ENCODE data around the gene GJB6. TPM values are rescaled to one million over a fixed set of nuclear protein-coding genes. Genes with fewer than 3 reads are reported as not detected.
A peak's percentile ranks its signal among the peaks of the same experiment; 100 is the strongest.

Gene GJB6
- total RNA-seq, 4 donors from 2014 or later, result not detected

DNA sequence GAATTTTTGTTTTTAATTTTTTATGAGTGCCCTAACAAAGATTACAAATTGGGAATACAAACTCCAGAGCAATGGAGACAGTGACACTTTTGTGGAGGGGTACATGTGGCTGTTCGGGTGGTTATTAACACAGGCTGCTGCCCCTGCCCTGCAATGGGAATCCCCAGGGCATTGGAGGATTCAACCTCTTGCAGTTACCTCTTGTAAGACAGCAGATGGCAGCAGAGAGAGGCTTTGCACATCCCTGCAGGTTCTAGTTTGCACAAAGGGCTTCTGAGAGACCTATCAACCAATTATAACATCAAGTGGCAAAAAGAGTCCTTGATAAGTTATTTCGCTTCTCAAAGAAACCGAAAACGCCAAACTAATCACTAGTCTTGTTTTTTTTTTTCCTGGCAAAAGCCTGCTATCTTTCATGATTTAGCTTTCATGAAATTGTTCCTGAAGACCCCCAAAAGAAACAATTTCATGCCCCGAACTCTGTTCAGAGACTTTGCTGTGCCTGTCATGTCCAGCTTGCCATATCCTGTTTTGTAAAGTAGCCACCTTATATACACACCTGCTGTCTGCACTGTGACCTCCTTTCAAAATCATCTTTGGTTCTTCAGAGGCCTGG, 49.8 kb downstream of the GJB6 start:
- Histone ChIP-seq H3K27ac (no peak overlapping the region), H3K4me3 (no peak overlapping the region), H3K27me3 (no peaks in the 10 kb centered on the region), H3K36me3 (no peaks in the 10 kb centered on the region), H3K9me3 (no peaks in the 10 kb centered on the region), H3K4me1 (no peaks in the 10 kb centered on the region)
- TF ChIP-seq, protein P1, sequence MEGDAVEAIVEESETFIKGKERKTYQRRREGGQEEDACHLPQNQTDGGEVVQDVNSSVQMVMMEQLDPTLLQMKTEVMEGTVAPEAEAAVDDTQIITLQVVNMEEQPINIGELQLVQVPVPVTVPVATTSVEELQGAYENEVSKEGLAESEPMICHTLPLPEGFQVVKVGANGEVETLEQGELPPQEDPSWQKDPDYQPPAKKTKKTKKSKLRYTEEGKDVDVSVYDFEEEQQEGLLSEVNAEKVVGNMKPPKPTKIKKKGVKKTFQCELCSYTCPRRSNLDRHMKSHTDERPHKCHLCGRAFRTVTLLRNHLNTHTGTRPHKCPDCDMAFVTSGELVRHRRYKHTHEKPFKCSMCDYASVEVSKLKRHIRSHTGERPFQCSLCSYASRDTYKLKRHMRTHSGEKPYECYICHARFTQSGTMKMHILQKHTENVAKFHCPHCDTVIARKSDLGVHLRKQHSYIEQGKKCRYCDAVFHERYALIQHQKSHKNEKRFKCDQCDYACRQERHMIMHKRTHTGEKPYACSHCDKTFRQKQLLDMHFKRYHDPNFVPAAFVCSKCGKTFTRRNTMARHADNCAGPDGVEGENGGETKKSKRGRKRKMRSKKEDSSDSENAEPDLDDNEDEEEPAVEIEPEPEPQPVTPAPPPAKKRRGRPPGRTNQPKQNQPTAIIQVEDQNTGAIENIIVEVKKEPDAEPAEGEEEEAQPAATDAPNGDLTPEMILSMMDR (IDR thresholded peaks at IDR 0.05), result peak in 5 of 6 experiments; percentile 33 to 81 (median 78)
- TF ChIP-seq POLR2A (IDR thresholded peaks at IDR 0.05), result no peak
- DNase-seq, result peak in 1 of 3 donors; percentile 80

DNA sequence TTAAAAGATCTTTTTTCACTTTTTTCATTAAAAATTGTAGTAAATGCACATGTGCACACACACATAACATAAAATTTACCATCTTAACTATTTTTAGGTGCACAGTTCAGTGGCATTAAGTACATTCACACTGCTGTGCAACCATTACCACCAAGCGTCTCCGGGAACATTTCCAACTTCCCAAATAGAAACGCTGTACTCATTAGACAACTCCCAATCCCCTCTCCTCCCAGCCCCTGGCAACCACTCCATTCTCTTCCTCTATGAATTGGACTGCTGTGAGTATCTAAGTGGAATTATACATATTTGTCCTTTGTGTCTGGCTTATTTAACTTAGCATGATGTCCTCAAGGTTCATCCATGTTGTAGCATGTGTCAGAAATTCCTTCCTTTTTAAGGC, 50.9 kb downstream of the GJB6 start:
- Histone ChIP-seq H3K27me3 (no peaks in the 10 kb centered on the region), H3K9me3 (no peaks in the 10 kb centered on the region)
- DNase-seq, result no peak

DNA sequence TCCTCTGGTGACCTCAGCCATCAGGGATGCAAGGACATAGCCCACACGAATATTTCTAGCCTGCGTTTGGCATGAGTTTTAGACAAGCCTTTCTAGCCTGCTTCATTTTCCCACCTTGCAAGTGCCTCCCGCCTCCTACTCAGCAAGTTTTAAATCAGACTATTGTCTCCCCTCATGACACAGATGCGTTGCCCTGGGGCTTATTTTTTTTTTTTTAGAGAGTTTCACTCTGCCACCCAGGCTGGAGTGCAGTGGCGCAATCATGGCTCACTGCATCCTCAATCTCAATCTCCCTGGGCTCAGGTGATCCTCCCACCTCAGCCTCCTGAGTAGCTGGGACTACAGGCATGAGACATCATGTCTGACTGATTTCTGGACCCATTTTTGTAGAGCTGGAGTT, 54.0 kb downstream of the GJB6 start:
- Histone ChIP-seq H3K36me3 (no peaks in the 10 kb centered on the region), H3K27me3 (no peaks in the 10 kb centered on the region), H3K9me3 (no peaks in the 10 kb centered on the region), H3K4me3 (no peak overlapping the region), H3K27ac (no peak overlapping the region), H3K4me1 (no peaks in the 10 kb centered on the region)
- no peak for DNase-seq
- TF ChIP-seq POLR2A (IDR thresholded peaks at IDR 0.05), result no peak

More for the DNA sequence above, 50.9 kb downstream of the GJB6 start:
- H3K4me1 ChIP-seq, result no peaks in the 10 kb centered on the region
- H3K4me3 ChIP-seq, result no peak overlapping the region
- no peaks in the 10 kb centered on the region for H3K36me3 ChIP-seq
- H3K27ac ChIP-seq, result no peak overlapping the region
- TF ChIP-seq, protein P1 (IDR thresholded peaks at IDR 0.05), result no peak
- TF ChIP-seq POLR2A (IDR thresholded peaks at IDR 0.05), result no peak

DNA sequence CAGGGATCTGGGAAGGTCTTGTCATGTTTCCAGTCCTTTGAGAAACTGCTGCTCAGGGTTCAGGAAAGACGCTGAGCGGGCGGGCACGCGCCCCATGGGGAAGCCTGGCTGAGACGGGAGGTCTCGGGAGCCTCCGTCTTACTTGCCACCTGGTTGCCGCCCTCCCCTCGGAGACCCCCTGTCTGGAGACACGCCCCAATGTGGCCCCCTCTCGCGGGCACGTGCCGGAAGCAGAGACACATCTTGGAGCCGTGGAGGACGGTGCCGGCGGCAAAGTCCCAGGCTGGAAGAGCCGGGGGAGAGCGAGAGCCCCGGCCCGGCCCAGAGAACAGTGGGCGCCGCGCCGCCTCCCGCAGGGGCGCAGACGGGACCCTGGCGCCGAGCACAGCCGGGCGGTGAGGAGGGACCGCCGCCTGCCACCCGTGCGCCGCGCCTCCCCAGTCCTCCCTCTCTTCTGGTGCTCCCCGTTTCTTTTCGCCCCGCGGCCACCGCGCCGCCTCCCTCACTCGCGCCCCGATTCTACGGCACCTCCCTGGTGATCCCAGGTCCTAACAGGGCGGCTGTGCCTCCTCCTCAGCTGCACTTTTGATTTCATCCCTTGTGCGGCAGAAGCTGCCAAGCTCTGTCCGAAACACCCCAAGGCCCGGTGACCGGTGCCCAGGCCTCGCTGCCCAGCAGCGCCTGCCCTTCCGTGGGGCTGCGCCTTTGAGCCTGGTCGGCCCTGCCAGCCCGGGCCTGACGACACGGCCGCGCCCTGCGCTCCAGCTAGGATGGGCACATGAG, 54.9 kb downstream of the GJB6 start:
- Histone ChIP-seq H3K36me3 (no peaks in the 10 kb centered on the region), H3K27ac (no peak overlapping the region), H3K4me1 (no peaks in the 10 kb centered on the region), H3K27me3 (no peaks in the 10 kb centered on the region), H3K4me3 (no peak overlapping the region), H3K9me3 (no peaks in the 10 kb centered on the region)
- TF ChIP-seq POLR2A (IDR thresholded peaks at IDR 0.05), result no peak
- TF ChIP-seq, protein P1 (IDR thresholded peaks at IDR 0.05), result no peak
- no peak for DNase-seq

DNA sequence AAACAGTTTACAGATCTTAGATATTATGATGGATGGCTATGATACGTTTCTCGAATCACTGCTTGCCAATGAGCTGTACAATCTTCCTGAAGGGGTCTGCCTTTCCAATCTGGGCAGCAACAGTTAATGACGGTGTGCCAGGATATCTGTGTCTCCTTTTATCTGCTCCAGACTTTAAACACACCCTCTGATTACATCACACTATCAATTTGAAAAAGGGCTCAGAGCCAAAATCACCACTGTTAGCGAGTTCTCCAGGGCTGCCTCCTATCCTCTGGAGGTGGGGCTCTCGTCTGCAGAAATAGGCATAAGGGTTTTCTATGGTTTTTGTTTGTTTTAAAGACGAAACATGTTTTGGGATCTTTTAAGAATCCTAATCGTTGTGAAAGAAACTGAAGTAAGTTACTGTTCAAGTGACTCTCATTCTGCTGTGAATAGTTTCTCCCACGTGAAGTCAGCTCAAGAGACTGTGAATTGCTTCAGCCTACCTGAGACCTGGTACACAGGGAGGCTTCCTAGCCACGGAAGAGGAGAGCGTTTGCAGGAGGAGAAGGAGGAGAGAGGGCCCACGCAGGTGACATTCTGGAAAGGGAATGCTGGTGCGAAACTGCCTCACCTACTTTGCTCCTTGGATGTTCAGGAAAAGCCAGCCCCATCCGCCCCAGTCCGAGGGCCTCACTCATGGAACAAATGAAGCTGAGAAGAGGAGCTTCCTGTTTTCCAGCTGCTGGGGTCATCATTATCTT, 56.0 kb downstream of the GJB6 start:
- H3K4me1 ChIP-seq, result no peaks in the 10 kb centered on the region
- no peaks in the 10 kb centered on the region for H3K9me3 ChIP-seq
- H3K36me3 ChIP-seq, result no peaks in the 10 kb centered on the region
- no peak overlapping the region for H3K4me3 ChIP-seq
- no peaks in the 10 kb centered on the region for H3K27me3 ChIP-seq
- DNase-seq, result no peak
- H3K27ac ChIP-seq, result no peak overlapping the region
- no peak for TF ChIP-seq POLR2A (IDR thresholded peaks at IDR 0.05)
- TF ChIP-seq, protein P1 (IDR thresholded peaks at IDR 0.05), result no peak

DNA sequence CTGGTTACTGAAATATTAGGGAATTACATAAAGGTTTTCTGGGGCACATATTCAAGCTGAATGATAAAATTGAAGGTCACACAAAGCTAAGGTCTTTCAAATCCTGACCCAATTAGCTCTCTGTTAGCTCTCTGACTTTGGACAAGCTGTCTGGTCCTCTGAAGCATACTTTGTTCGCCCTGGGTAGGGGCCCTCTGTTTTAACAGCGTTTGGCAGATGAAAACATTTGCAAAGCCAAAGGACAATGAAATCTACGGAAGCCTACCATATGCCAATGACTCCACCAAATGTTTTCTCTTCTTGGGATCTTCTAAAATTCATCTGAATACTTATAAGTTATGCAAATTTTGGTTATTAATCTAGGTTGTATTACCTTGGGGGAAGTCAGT, 56.7 kb downstream of the GJB6 start:
- H3K4me3 ChIP-seq, result no peak overlapping the region
- no peak for TF ChIP-seq POLR2A (IDR thresholded peaks at IDR 0.05)
- TF ChIP-seq, protein P1 (IDR thresholded peaks at IDR 0.05), result no peak
- no peaks in the 10 kb centered on the region for H3K36me3 ChIP-seq
- no peak for DNase-seq
- H3K4me1 ChIP-seq, result no peaks in the 10 kb centered on the region
- H3K9me3 ChIP-seq, result no peaks in the 10 kb centered on the region
- no peaks in the 10 kb centered on the region for H3K27me3 ChIP-seq
- peak overlapping the region in 2 of 4 donors; percentile 12 to 13 for H3K27ac ChIP-seq
